Activated naive CD8-positive, alpha-beta T cell treated with anti-CD3 and anti-CD28 coated beads, Interleukin-2, amount 50 U/mL, for 24 hours (primary cell): Measurements from ENCODE around the gene TMBIM1.

ENCODE experiments used
- ATAC-seq: fragments of 150-1000 bp; cut with Tn5 transposase; one replicate; pipeline ENCODE4 v1.10.0; 2021
- DNase-seq: peaks from one replicate; pipeline ENCODE4 v3.0.0; 2021
- H3K27ac Mint-ChIP-seq: one replicate; pipeline ENCODE4 v1.8.0; 2021; ENCODE audit warnings: mild to moderate bottlenecking, mixed read lengths
- H3K27me3 Mint-ChIP-seq: one replicate; pipeline ENCODE4 v1.8.0; 2021; ENCODE audit warnings: mixed read lengths
- H3K36me3 Mint-ChIP-seq: one replicate; pipeline ENCODE4 v1.8.0; 2021; ENCODE audit warnings: low read depth, mixed read lengths
- H3K4me1 Mint-ChIP-seq: one replicate; pipeline ENCODE4 v1.8.0; 2021; ENCODE audit warnings: mixed read lengths
- H3K4me3 Mint-ChIP-seq: one replicate; pipeline ENCODE4 v1.8.0; 2021; ENCODE audit warnings: mild to moderate bottlenecking, moderate library complexity, mixed read lengths
- H3K9me3 Mint-ChIP-seq: one replicate; pipeline ENCODE4 v1.8.0; 2021; ENCODE audit warnings: mixed read lengths

TMBIM1 gene

GRCh38 chr2:218292048-218293014 is at the start of gene TMBIM1:
Gene TMBIM1 (minus strand): TSS chr2:218292503. CDS start chr2:218282141, 10,362 bp downstream.
- Mint-ChIP-seq H3K4me1 (peaks cover 54% of the 10 kb centered on the region), H3K36me3 (peaks cover 6% of the 10 kb centered on the region), H3K4me3 (peak within 1 kb of the TSS; percentile 85), H3K9me3 (no peaks in the 10 kb centered on the region), H3K27ac (peak within 1 kb of the TSS; percentile 87), H3K27me3 (no peaks in the 10 kb centered on the region)
- ATAC-seq = peak; percentile 86
- peak; percentile 83 for DNase-seq

- Mint-ChIP-seq H3K27ac (no peak overlapping the region), H3K4me1 (no peaks in the 10 kb centered on the region), H3K4me3 (no peak overlapping the region), H3K27me3 (peaks cover 1% of the 10 kb centered on the region), H3K36me3 (no peaks in the 10 kb centered on the region), H3K9me3 (no peaks in the 10 kb centered on the region)
- no peak for ATAC-seq
- no peak for DNase-seq
Measured at GRCh38 chr2:218341381-218341780, 49.1 kb upstream of the TMBIM1 start.

- no peaks in the 10 kb centered on the region for H3K36me3 Mint-ChIP-seq
Measured at GRCh38 chr2:218340656-218341055, 48.4 kb upstream of the TMBIM1 start.

GRCh38 chr2:218334531-218334930 is 42.2 kb upstream of the TMBIM1 start:
- DNase-seq (no peak), ATAC-seq (no peak)
- peaks cover 1% of the 10 kb centered on the region for H3K27me3 Mint-ChIP-seq
- H3K9me3 Mint-ChIP-seq = no peaks in the 10 kb centered on the region
- H3K36me3 Mint-ChIP-seq = no peaks in the 10 kb centered on the region
- no peak overlapping the region for H3K4me3 Mint-ChIP-seq
- peaks cover 10% of the 10 kb centered on the region for H3K4me1 Mint-ChIP-seq
- no peak overlapping the region for H3K27ac Mint-ChIP-seq

More at GRCh38 chr2:218340656-218341055, 48.4 kb upstream of the TMBIM1 start:
- H3K27ac Mint-ChIP-seq = no peak overlapping the region
- DNase-seq (no peak), ATAC-seq (no peak)
- H3K4me1 Mint-ChIP-seq = no peaks in the 10 kb centered on the region
- H3K9me3 Mint-ChIP-seq = no peaks in the 10 kb centered on the region
- H3K27me3 Mint-ChIP-seq = peaks cover 1% of the 10 kb centered on the region
- no peak overlapping the region for H3K4me3 Mint-ChIP-seq

- no peaks in the 10 kb centered on the region for H3K9me3 Mint-ChIP-seq
- no peaks in the 10 kb centered on the region for H3K36me3 Mint-ChIP-seq
Measured at GRCh38 chr2:218332920-218333645, 40.8 kb upstream of the TMBIM1 start.

GRCh38 chr2:218332288-218332687 is 40.0 kb upstream of the TMBIM1 start:
- Mint-ChIP-seq H3K27ac (no peak overlapping the region), H3K27me3 (no peaks in the 10 kb centered on the region), H3K36me3 (no peaks in the 10 kb centered on the region), H3K9me3 (no peaks in the 10 kb centered on the region), H3K4me1 (peaks cover 14% of the 10 kb centered on the region), H3K4me3 (peak overlapping the region; percentile 21)
- no peak for DNase-seq
- ATAC-seq = no peak

More at GRCh38 chr2:218332920-218333645, 40.8 kb upstream of the TMBIM1 start:
- H3K27me3 Mint-ChIP-seq = peaks cover 1% of the 10 kb centered on the region
- H3K4me1 Mint-ChIP-seq = peaks cover 10% of the 10 kb centered on the region
- H3K4me3 Mint-ChIP-seq = peak overlapping the region; percentile 21
- ATAC-seq (peak; percentile 17), DNase-seq (no peak)
- H3K27ac Mint-ChIP-seq = no peak overlapping the region

GRCh38 chr2:218331745-218332144 is 39.4 kb upstream of the TMBIM1 start:
- Mint-ChIP-seq H3K36me3 (no peaks in the 10 kb centered on the region), H3K27ac (no peak overlapping the region), H3K27me3 (no peaks in the 10 kb centered on the region), H3K4me1 (peaks cover 14% of the 10 kb centered on the region), H3K9me3 (no peaks in the 10 kb centered on the region), H3K4me3 (no peak overlapping the region)
- ATAC-seq = no peak
- no peak for DNase-seq

- Mint-ChIP-seq H3K27me3 (no peaks in the 10 kb centered on the region), H3K27ac (peak overlapping the region; percentile 37), H3K36me3 (no peaks in the 10 kb centered on the region), H3K4me3 (no peak overlapping the region), H3K4me1 (peaks cover 21% of the 10 kb centered on the region), H3K9me3 (no peaks in the 10 kb centered on the region)
- DNase-seq = no peak
- ATAC-seq = peak; percentile 23
Measured at GRCh38 chr2:218329826-218330593, 37.7 kb upstream of the TMBIM1 start.

GRCh38 chr2:218329027-218329825 is 36.9 kb upstream of the TMBIM1 start:
- no peak overlapping the region for H3K4me3 Mint-ChIP-seq
- H3K4me1 Mint-ChIP-seq = peaks cover 22% of the 10 kb centered on the region
- peak overlapping the region; percentile 37 for H3K27ac Mint-ChIP-seq
- H3K36me3 Mint-ChIP-seq = no peaks in the 10 kb centered on the region
- DNase-seq (no peak), ATAC-seq (peak; percentile 22)
- H3K9me3 Mint-ChIP-seq = no peaks in the 10 kb centered on the region
- peaks cover 2% of the 10 kb centered on the region for H3K27me3 Mint-ChIP-seq

GRCh38 chr2:218328294-218328693 is 36.0 kb upstream of the TMBIM1 start:
- ATAC-seq (no peak), DNase-seq (no peak)
- H3K4me1 Mint-ChIP-seq = peaks cover 29% of the 10 kb centered on the region
- no peaks in the 10 kb centered on the region for H3K36me3 Mint-ChIP-seq
- H3K9me3 Mint-ChIP-seq = no peaks in the 10 kb centered on the region
- no peak overlapping the region for H3K27ac Mint-ChIP-seq
- peaks cover 9% of the 10 kb centered on the region for H3K27me3 Mint-ChIP-seq
- H3K4me3 Mint-ChIP-seq = no peak overlapping the region

GRCh38 chr2:218327451-218328210 is 35.3 kb upstream of the TMBIM1 start:
- Mint-ChIP-seq H3K36me3 (no peaks in the 10 kb centered on the region), H3K4me1 (peaks cover 27% of the 10 kb centered on the region), H3K27me3 (peaks cover 9% of the 10 kb centered on the region), H3K9me3 (no peaks in the 10 kb centered on the region), H3K27ac (peak overlapping the region; percentile 1), H3K4me3 (no peak overlapping the region)
- no peak for ATAC-seq
- DNase-seq = no peak

- Mint-ChIP-seq H3K27me3 (peaks cover 9% of the 10 kb centered on the region), H3K36me3 (no peaks in the 10 kb centered on the region), H3K27ac (no peak overlapping the region), H3K9me3 (no peaks in the 10 kb centered on the region), H3K4me3 (no peak overlapping the region), H3K4me1 (peaks cover 33% of the 10 kb centered on the region)
- ATAC-seq (no peak), DNase-seq (no peak)
Measured at GRCh38 chr2:218326315-218326714, 34.0 kb upstream of the TMBIM1 start.

- H3K4me1 Mint-ChIP-seq = peaks cover 39% of the 10 kb centered on the region
- no peaks in the 10 kb centered on the region for H3K36me3 Mint-ChIP-seq
- no peak for DNase-seq
- ATAC-seq = no peak
- no peaks in the 10 kb centered on the region for H3K9me3 Mint-ChIP-seq
- no peak overlapping the region for H3K4me3 Mint-ChIP-seq
- no peak overlapping the region for H3K27ac Mint-ChIP-seq
- H3K27me3 Mint-ChIP-seq = peaks cover 9% of the 10 kb centered on the region
Measured at GRCh38 chr2:218325566-218326160, 33.4 kb upstream of the TMBIM1 start.
